Gastrocnemius medialis (tissue), 4 donors: ENCODE measurements around the gene PFKFB1.

ENCODE experiments used
- POLR2A ChIP-seq, 2 donors: fragments of 450-650 bp; IDR thresholded peaks; one replicate each; pipeline ENCODE4 v1.6.1; 2017; ENCODE audit warnings: antibody characterized with exemption in 2 of 2, mild to moderate bottlenecking in 2 of 2, moderate library complexity in 2 of 2
- TF ChIP-seq, protein P1 (sequence below), 5 experiments: fragments of 450-650 bp in 3 of 5; fragments of 200-600 bp in 2 of 5; sonication (generic) in 2 of 5; IDR thresholded peaks in 4 of 5; conservative IDR thresholded peaks in 1 of 5; 1 replicate in 4 of 5; 2 replicates in 1 of 5; pipeline ENCODE4 v1.5.1; 2016 to 2019; ENCODE audit warnings: antibody characterized with exemption in 5 of 5, mild to moderate bottlenecking in 3 of 5, moderate library complexity in 3 of 5

GRCh38 chrX:55039471-55039870 is 45.5 kb upstream of the PFKFB1 start:
- TF ChIP-seq, protein P1, sequence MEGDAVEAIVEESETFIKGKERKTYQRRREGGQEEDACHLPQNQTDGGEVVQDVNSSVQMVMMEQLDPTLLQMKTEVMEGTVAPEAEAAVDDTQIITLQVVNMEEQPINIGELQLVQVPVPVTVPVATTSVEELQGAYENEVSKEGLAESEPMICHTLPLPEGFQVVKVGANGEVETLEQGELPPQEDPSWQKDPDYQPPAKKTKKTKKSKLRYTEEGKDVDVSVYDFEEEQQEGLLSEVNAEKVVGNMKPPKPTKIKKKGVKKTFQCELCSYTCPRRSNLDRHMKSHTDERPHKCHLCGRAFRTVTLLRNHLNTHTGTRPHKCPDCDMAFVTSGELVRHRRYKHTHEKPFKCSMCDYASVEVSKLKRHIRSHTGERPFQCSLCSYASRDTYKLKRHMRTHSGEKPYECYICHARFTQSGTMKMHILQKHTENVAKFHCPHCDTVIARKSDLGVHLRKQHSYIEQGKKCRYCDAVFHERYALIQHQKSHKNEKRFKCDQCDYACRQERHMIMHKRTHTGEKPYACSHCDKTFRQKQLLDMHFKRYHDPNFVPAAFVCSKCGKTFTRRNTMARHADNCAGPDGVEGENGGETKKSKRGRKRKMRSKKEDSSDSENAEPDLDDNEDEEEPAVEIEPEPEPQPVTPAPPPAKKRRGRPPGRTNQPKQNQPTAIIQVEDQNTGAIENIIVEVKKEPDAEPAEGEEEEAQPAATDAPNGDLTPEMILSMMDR (IDR thresholded peaks at IDR 0.05 in 4 of 5, conservative IDR thresholded peaks at IDR 0.05 in 1 of 5): no peak
- no peak for TF ChIP-seq POLR2A (IDR thresholded peaks at IDR 0.05)
